Measurements from ENCODE around the gene CDC34.

DNA sequence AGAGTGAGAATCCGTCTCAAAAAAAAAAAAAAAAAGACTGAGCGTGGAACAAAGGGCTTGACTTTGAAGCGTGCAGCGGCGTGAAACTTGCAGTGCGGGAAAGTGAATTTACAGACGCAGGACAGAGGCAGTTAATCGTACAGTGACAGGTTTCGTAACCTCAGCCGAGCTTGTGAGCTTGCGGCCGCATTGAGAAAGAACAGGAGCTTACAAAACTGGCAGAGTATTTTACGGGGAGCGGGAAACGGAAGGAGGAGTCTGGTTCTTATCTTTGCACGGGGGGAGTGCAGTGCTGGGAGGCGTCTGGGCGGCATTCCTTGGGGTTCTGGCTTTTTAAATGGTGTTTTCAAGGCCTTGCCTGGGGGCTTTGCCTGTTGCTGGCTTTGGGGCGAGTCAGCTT is 34.8 kb downstream of the CDC34 start:
- TF ChIP-seq POLR2AphosphoS5 (IDR thresholded peaks at IDR 0.05) (peak; percentile 85 to 91 (median 91)), POLR2A (IDR thresholded peaks at IDR 0.05) (no peak)
